SK-N-SH (cell line): ENCODE results near the gene PPP6R2. TPM values are rescaled to one million over a fixed set of nuclear protein-coding genes. Genes with fewer than 3 reads are reported as not detected.

Source experiments
- CTCF ChIA-PET: fragments of 300-600, 350-600 bp; formaldehyde crosslinking; extraction: SDS; loops from one replicate; lab custom pipeline; 2021; lab: Yijun Ruan, JAX
- POLR2A ChIA-PET: fragments of 350-600 bp; sonication (Branson Sonifier 250); formaldehyde crosslinking; extraction: SDS; loops from one replicate; lab custom pipeline; 2020; ENCODE audit warnings: antibody characterized with exemption, inconsistent platforms; lab: Yijun Ruan, JAX
- DNase-seq: peaks from one replicate; pipeline ENCODE4 v3.0.0; 2012
- H2AFZ ChIP-seq: fragments of 200-600 bp; sonication (generic); 2 replicates; pipeline ENCODE4 v1.8.1; 2016; ENCODE audit warnings: antibody characterized with exemption, mild to moderate bottlenecking, low read depth
- H3F3A ChIP-seq: fragments of 200-600 bp; sonication (generic); replicated peaks from 2 replicates; pipeline ENCODE3; 2016; ENCODE audit warnings: antibody characterized with exemption, mild to moderate bottlenecking; ENCODE audit not compliant: insufficient read depth
- H3K27ac ChIP-seq, 2 experiments: fragments of 200-500 bp in 1 of 2; fragments of 200-600 bp in 1 of 2; sonication (Bioruptor generic) in 1 of 2; sonication (generic), shearing (Covaris generic) in 1 of 2; 2 replicates each; pipeline versions ENCODE4 v1.5.1 to v1.6.1; 2014 to 2016; ENCODE audit warnings: low read depth in 2 of 2, inconsistent platforms in 1 of 2, low read length in 1 of 2, mild to moderate bottlenecking in 1 of 2, mixed read lengths in 1 of 2
- H3K27me3 ChIP-seq: fragments of 200-600 bp; sonication (generic), shearing (Covaris generic); 2 replicates; pipeline ENCODE4 v1.6.1; 2016; ENCODE audit warnings: mixed run types; ENCODE audit not compliant: insufficient read depth
- H3K36me3 ChIP-seq, 2 experiments: fragments of 200-500 bp in 1 of 2; fragments of 200-600 bp in 1 of 2; sonication (Bioruptor generic) in 1 of 2; sonication (generic) in 1 of 2; replicated peaks in 1 of 2; 2 replicates each; pipeline versions ENCODE3 to v1.5.1; 2014 to 2016; ENCODE audit warnings: low read length in 1 of 2, mild to moderate bottlenecking in 1 of 2; ENCODE audit not compliant: insufficient read depth in 2 of 2, control insufficient read depth in 1 of 2
- H3K4me1 ChIP-seq, 2 experiments: fragments of 200-500 bp in 1 of 2; fragments of 200-600 bp in 1 of 2; sonication (Bioruptor generic) in 1 of 2; sonication (generic), shearing (Covaris generic) in 1 of 2; 2 replicates each; pipeline versions ENCODE4 v1.5.1 to v1.6.1; 2014 to 2016; ENCODE audit warnings: low read depth in 1 of 2, low read length in 1 of 2, mixed run types in 1 of 2; ENCODE audit not compliant: insufficient read depth in 2 of 2, control insufficient read depth in 1 of 2
- H3K4me2 ChIP-seq: fragments of 200-600 bp; sonication (generic), shearing (Covaris generic); 2 replicates; pipeline ENCODE4 v1.6.1; 2017; ENCODE audit warnings: mixed run types
- H3K4me3 ChIP-seq, 2 experiments: fragments of 200-500 bp in 1 of 2; fragments of 200-600 bp in 1 of 2; sonication (Bioruptor generic) in 1 of 2; sonication (generic), shearing (Covaris generic) in 1 of 2; 2 replicates each; pipeline versions ENCODE4 v1.5.1 to v1.8.1; 2014 to 2016; ENCODE audit warnings: low read depth in 2 of 2, inconsistent platforms in 1 of 2, low read length in 1 of 2, mild to moderate bottlenecking in 1 of 2, mixed read lengths in 1 of 2, moderate library complexity in 1 of 2
- H3K79me2 ChIP-seq: fragments of 200-600 bp; sonication (generic); 2 replicates; pipeline ENCODE4 v1.8.1; 2017; ENCODE audit warnings: mild to moderate bottlenecking; ENCODE audit not compliant: insufficient read depth
- H3K9ac ChIP-seq: fragments of 200-600 bp; sonication (generic); 2 replicates; pipeline ENCODE4 v1.6.1; 2017; ENCODE audit warnings: mixed run types
- H3K9me2 ChIP-seq: fragments of 200-600 bp; sonication (generic); 2 replicates; pipeline ENCODE4 v1.6.1; 2017; ENCODE audit warnings: mixed run types
- H3K9me3 ChIP-seq: fragments of 200-600 bp; sonication (generic); 2 replicates; pipeline ENCODE4 v1.6.1; 2017; ENCODE audit warnings: mixed run types, mild to moderate bottlenecking, moderate library complexity
- H4K20me1 ChIP-seq: fragments of 200-600 bp; sonication (generic); 2 replicates; pipeline ENCODE4 v1.6.1; 2017; ENCODE audit warnings: mild to moderate bottlenecking, mixed run types; ENCODE audit not compliant: insufficient read depth
- EZH2phosphoT487 ChIP-seq: fragments of 200-600 bp; sonication (generic); IDR thresholded peaks from 2 replicates; pipeline ENCODE4 v1.6.1; 2017; ENCODE audit warnings: low read depth, mixed run types, mild to moderate bottlenecking, antibody characterized with exemption, moderate library complexity, borderline replicate concordance
- FOXJ3 ChIP-seq: sonication (generic); formaldehyde crosslinking; IDR thresholded peaks from 2 replicates; pipeline ENCODE4 v1.5.1; 2020; ENCODE audit warnings: mild to moderate bottlenecking, missing genetic modification reagents
- GATA2 ChIP-seq: sonication (generic); formaldehyde crosslinking; IDR thresholded peaks from 2 replicates; pipeline ENCODE4 v1.5.0; 2020; ENCODE audit warnings: mild to moderate bottlenecking, missing genetic modification reagents
- NFIC ChIP-seq: IDR thresholded peaks from 2 replicates; pipeline ENCODE4 v1.4.0; 2012; ENCODE audit warnings: borderline replicate concordance
- PBX3 ChIP-seq: IDR thresholded peaks from 2 replicates; pipeline ENCODE4; 2012
- POLR2AphosphoS5 ChIP-seq: IDR thresholded peaks from 2 replicates; pipeline ENCODE4 v1.6.1; 2012; ENCODE audit warnings: low read depth, low read length
- RCOR1 ChIP-seq: fragments of 150-350 bp; IDR thresholded peaks from 2 replicates; pipeline ENCODE4 v1.6.1; 2017; ENCODE audit warnings: antibody characterized with exemption, low read length
- RXRA ChIP-seq: IDR thresholded peaks from 2 replicates; pipeline ENCODE4 v1.4.0; 2012; ENCODE audit warnings: low read depth, mild to moderate bottlenecking, borderline replicate concordance
- TAF1 ChIP-seq: IDR thresholded peaks from 2 replicates; pipeline ENCODE4 v1.6.1; 2012; ENCODE audit warnings: low read depth, mild to moderate bottlenecking, low read length, moderate library complexity, borderline replicate concordance
- USF2 ChIP-seq: fragments of 150-350 bp; IDR thresholded peaks from 2 replicates; pipeline ENCODE4 v1.6.1; 2017; ENCODE audit warnings: antibody characterized with exemption, low read length, low read depth, borderline replicate concordance
- WGBS: methylation state at CpG from one replicate; pipeline ENCODE4 v1.1.6; 2017; ENCODE audit warnings: low lambda C conversion rate; 5-methylcytosine and 5-hydroxymethylcytosine counted together
- polyA plus RNA-seq, 3 experiments: library from polyadenylated mRNA; depleted of rRNA; stranded (reverse); fragments of >200 nt; gene quantifications; 2 replicates each; pipeline ENCODE4 v1.2.3, GENCODE V29; 2012

PPP6R2 gene
- polyA plus RNA-seq, 1 of the 3 experiments (the other 2 are of a cell fraction), result 45.7 TPM

- no peak overlapping the region for H3K27ac ChIP-seq
- H3K9ac ChIP-seq, result no peak overlapping the region
- 93% methylated on average over 4 of the region's 5 CpGs for WGBS
- no peak overlapping the region for H3K4me3 ChIP-seq
- no peaks in the 10 kb centered on the region; a peak in 1 of 4 replicates for H3K4me1 ChIP-seq
- no peak overlapping the region for H3K4me2 ChIP-seq
- peaks cover 72% of the 10 kb centered on the region for H4K20me1 ChIP-seq
- H3F3A ChIP-seq, result peaks cover 9% of the 10 kb centered on the region
- CTCF ChIA-PET, result interaction anchor here (1.4 kb wide), 1 partner anchor 19 kb away, joined by 4 read pairs; no protein-coding TSS in a partner anchor
- H3K9me3 ChIP-seq, result no peaks in the 10 kb centered on the region
- POLR2A ChIA-PET, result no interaction called here
- no peaks in the 10 kb centered on the region for H3K27me3 ChIP-seq
- H3K79me2 ChIP-seq, result peaks cover 97% of the 10 kb centered on the region
- no peaks in the 10 kb centered on the region for H3K9me2 ChIP-seq
- H3K36me3 ChIP-seq, result peaks cover 3 to 10% of the 10 kb centered on the region in 2 experiments
- no peak for DNase-seq
- TF ChIP-seq PBX3 (no peak), POLR2AphosphoS5 (no peak), RXRA (no peak)
- TF ChIP-seq, all 33 proteins: peak for 0
- H2AFZ ChIP-seq, result no peak overlapping the region
These were observed 18.1 kb downstream of the PPP6R2 start for GRCh38 chr22:50361222-50361621.

GRCh38 chr22:50361688-50362087, 18.6 kb downstream of the PPP6R2 start:
- POLR2A ChIA-PET, result no interaction called here
- Histone ChIP-seq H3K9ac (no peak overlapping the region), H3K27ac (no peak overlapping the region), H4K20me1 (peaks cover 73% of the 10 kb centered on the region), H3K9me2 (no peaks in the 10 kb centered on the region), H3K4me2 (no peak overlapping the region), H2AFZ (no peak overlapping the region), H3K27me3 (no peaks in the 10 kb centered on the region), H3K36me3 (peaks cover 3 to 10% of the 10 kb centered on the region in 2 experiments), H3F3A (peaks cover 5% of the 10 kb centered on the region), H3K9me3 (no peaks in the 10 kb centered on the region), H3K4me1 (no peaks in the 10 kb centered on the region; a peak in 1 of 4 replicates), H3K79me2 (peaks cover 97% of the 10 kb centered on the region), H3K4me3 (no peak overlapping the region)
- CTCF ChIA-PET, result interaction anchor here (1.4 kb wide), 1 partner anchor 19 kb away, joined by 4 read pairs; no protein-coding TSS in a partner anchor
- TF ChIP-seq POLR2AphosphoS5 (no peak), FOXJ3 (CRISPR knock-in tag) (no peak), USF2 (no peak), RXRA (no peak), RCOR1 (no peak), EZH2phosphoT487 (no peak), GATA2 (CRISPR knock-in tag) (no peak), TAF1 (no peak), NFIC (no peak)
- WGBS, result 98% methylated on average over 5 of the region's 5 CpGs
- DNase-seq, result no peak
